A549 (cell line): ENCODE measurements around the gene COL7A1. TPM values are rescaled to one million over a fixed set of nuclear protein-coding genes. Genes with fewer than 3 reads are reported as not detected.

Source experiments
- ATAC-seq, 2 experiments: fragments of 200-7000 bp in 1 of 2; fragments of >200 bp in 1 of 2; cut with Nextera tagmentation in 1 of 2; cut with Tn5 transposase in 1 of 2; 3 replicates each; pipeline versions ENCODE4 v1.8.0 to v1.9.1; 2018 to 2020; ENCODE audit warnings: mild to moderate bottlenecking in 1 of 2, moderate library complexity in 1 of 2
- CTCF ChIA-PET: fragments of 300-600 bp; sonication (Branson Sonifier 250); formaldehyde crosslinking; extraction: SDS; loops from one replicate; lab custom pipeline; 2021; ENCODE audit warnings: antibody characterized with exemption, inconsistent platforms; lab: Yijun Ruan, JAX
- POLR2A ChIA-PET: fragments of 350-600 bp; formaldehyde crosslinking; extraction: SDS; loops from one replicate; lab custom pipeline; 2021; ENCODE audit warnings: antibody characterized with exemption, inconsistent platforms; lab: Yijun Ruan, JAX
- DNase-seq, 2 experiments: peaks; one replicate each; pipeline versions ENCODE4 v3.0.0 to v3.0.0-alpha.2; 2011 to 2016; ENCODE audit warnings: low read depth in 1 of 2, low spot score in 1 of 2
- FAIRE-seq: peaks from 2 replicates; lab custom pipeline; 2011; peaks lifted over from hg19 to GRCh38; lab: Jason Lieb, UNC
- H3K27ac ChIP-seq, 2 experiments: fragments of >200 bp; sonication (Bioruptor Twin); formaldehyde crosslinking; 3 replicates each; pipeline ENCODE4 v1.5.1; 2016 to 2017
- H3K4me1 ChIP-seq: fragments of >200 bp; sonication (Bioruptor Twin); formaldehyde crosslinking; 3 replicates; pipeline ENCODE4 v1.6.1; 2016
- H3K4me2 ChIP-seq: fragments of >200 bp; sonication (Bioruptor Twin); formaldehyde crosslinking; 3 replicates; pipeline ENCODE4 v1.6.1; 2016
- H3K4me3 ChIP-seq: fragments of >200 bp; sonication (Bioruptor Twin); formaldehyde crosslinking; 3 replicates; pipeline ENCODE4 v1.5.1; 2016
- H3K9me3 ChIP-seq: fragments of >200 bp; sonication (Bioruptor Twin); formaldehyde crosslinking; 3 replicates; pipeline ENCODE4 v1.6.1; 2016
- BCL3 ChIP-seq: fragments of >200 bp; sonication (Bioruptor Twin); formaldehyde crosslinking; IDR thresholded peaks from 3 replicates; pipeline ENCODE4 v1.6.1; 2016
- BHLHE40 ChIP-seq: IDR thresholded peaks from 2 replicates; pipeline ENCODE4 v1.6.1; 2012; ENCODE audit warnings: low read depth, low read length, inconsistent platforms
- CBX2 ChIP-seq: fragments of 200-600 bp; sonication (generic); IDR thresholded peaks from 2 replicates; pipeline ENCODE4 v1.6.1; 2016; ENCODE audit warnings: low read depth, mild to moderate bottlenecking, borderline replicate concordance
- CBX8 ChIP-seq: fragments of 200-600 bp; sonication (generic); IDR thresholded peaks from 2 replicates; pipeline ENCODE4 v1.6.1; 2016
- CHD2 ChIP-seq: fragments of 150-350 bp; IDR thresholded peaks from 2 replicates; pipeline ENCODE4 v1.6.1; 2014; ENCODE audit warnings: low read length; ENCODE audit not compliant: partially characterized antibody
- CTCF ChIP-seq: fragments of >200 bp; sonication (Bioruptor Twin); formaldehyde crosslinking; IDR thresholded peaks from 3 replicates; pipeline ENCODE4 v1.5.1; 2016
- E2F6 ChIP-seq: IDR thresholded peaks from 2 replicates; pipeline ENCODE4 v1.6.1; 2012; ENCODE audit warnings: low read depth, borderline replicate concordance
- EHF ChIP-seq: fragments of 250-450 bp; sonication (Bioruptor Pico); IDR thresholded peaks from 2 replicates; pipeline ENCODE4 v1.5.0; 2020; ENCODE audit warnings: mild to moderate bottlenecking
- ELK1 ChIP-seq: fragments of 150-350 bp; IDR thresholded peaks from 2 replicates; pipeline ENCODE4 v1.6.1; 2014; ENCODE audit warnings: low read depth, mild to moderate bottlenecking, low read length
- FOXS1 ChIP-seq: fragments of 250-450 bp; sonication (Bioruptor Pico); IDR thresholded peaks from 2 replicates; pipeline ENCODE4 v1.5.0; 2020; ENCODE audit warnings: mild to moderate bottlenecking, moderate library complexity
- HMGXB4 ChIP-seq: fragments of 250-450 bp; sonication (Bioruptor Pico); IDR thresholded peaks from 2 replicates; pipeline ENCODE4 v1.5.0; 2021; ENCODE audit warnings: mild to moderate bottlenecking, moderate library complexity, borderline replicate concordance
- HOXA7 ChIP-seq: fragments of 250-450 bp; sonication (Bioruptor Pico); IDR thresholded peaks from 2 replicates; pipeline ENCODE4 v1.5.0; 2020; ENCODE audit warnings: mild to moderate bottlenecking, moderate library complexity
- JUN ChIP-seq, 2 experiments: fragments of >200 bp; sonication (Bioruptor Twin); formaldehyde crosslinking; IDR thresholded peaks; 2 replicates in 1 of 2; 3 replicates in 1 of 2; pipeline ENCODE4 v1.6.1; 2016 to 2017
- KDM1A ChIP-seq: fragments of 200-600 bp; sonication (generic); IDR thresholded peaks from 2 replicates; pipeline ENCODE4 v1.6.1; 2016; ENCODE audit warnings: low read depth, mild to moderate bottlenecking
- KDM5A ChIP-seq: fragments of 200-600 bp; sonication (generic); IDR thresholded peaks from 2 replicates; pipeline ENCODE4 v1.6.1; 2016; ENCODE audit warnings: antibody characterized with exemption, mild to moderate bottlenecking
- MAFK ChIP-seq: fragments of 450-650 bp; IDR thresholded peaks from 2 replicates; pipeline ENCODE4 v1.6.1; 2014; ENCODE audit not compliant: partially characterized antibody
- MAX ChIP-seq: IDR thresholded peaks from 2 replicates; pipeline ENCODE4 v1.6.1; 2012
- MAZ ChIP-seq: fragments of 150-350 bp; IDR thresholded peaks from 2 replicates; pipeline ENCODE4 v1.6.1; 2014; ENCODE audit warnings: antibody characterized with exemption, low read depth, low read length, borderline replicate concordance
- MYC ChIP-seq: IDR thresholded peaks from 2 replicates; pipeline ENCODE4 v1.6.1; 2012; ENCODE audit warnings: mild to moderate bottlenecking, inconsistent platforms, low read length, improper control_type of control experiment, borderline replicate concordance
- NFE2L2 ChIP-seq: fragments of 150-350 bp; conservative IDR thresholded peaks from 2 replicates; pipeline ENCODE4 v1.6.1; 2014; ENCODE audit warnings: low read length
- NR3C1 ChIP-seq: fragments of >200 bp; sonication (Bioruptor Twin); formaldehyde crosslinking; IDR thresholded peaks from 3 replicates; pipeline ENCODE4 v1.6.1; 2017
- PHF8 ChIP-seq: fragments of 200-600 bp; sonication (generic); IDR thresholded peaks from 2 replicates; pipeline ENCODE4 v1.6.1; 2016; ENCODE audit warnings: low read depth, mild to moderate bottlenecking, antibody characterized with exemption, moderate library complexity, borderline replicate concordance
- POLR2A ChIP-seq: IDR thresholded peaks from 2 replicates; pipeline ENCODE4 v1.6.1; 2012; ENCODE audit warnings: mild to moderate bottlenecking, low read length
- POLR2AphosphoS2 ChIP-seq: conservative IDR thresholded peaks from 2 replicates; pipeline ENCODE4 v1.6.1; 2012; ENCODE audit warnings: low read length, improper control_type of control experiment, inconsistent platforms
- RAD21 ChIP-seq, 2 experiments: fragments of >200 bp in 1 of 2; sonication (Bioruptor Twin) in 1 of 2; formaldehyde crosslinking in 1 of 2; IDR thresholded peaks in 1 of 2; conservative IDR thresholded peaks in 1 of 2; 2 replicates in 1 of 2; 3 replicates in 1 of 2; pipeline ENCODE4 v1.6.1; 2012 to 2018; ENCODE audit warnings: inconsistent platforms in 1 of 2
- RARB ChIP-seq: fragments of 250-450 bp; sonication (Bioruptor Pico); IDR thresholded peaks from 2 replicates; pipeline ENCODE4 v1.8.0; 2021; ENCODE audit warnings: mild to moderate bottlenecking, moderate library complexity
- RCOR1 ChIP-seq: fragments of 150-350 bp; IDR thresholded peaks from 2 replicates; pipeline ENCODE4 v1.6.1; 2014; ENCODE audit warnings: antibody characterized with exemption, low read length, low read depth
- RFX5 ChIP-seq: fragments of 450-650 bp; IDR thresholded peaks from 2 replicates; pipeline ENCODE4 v1.7.1; 2014; ENCODE audit warnings: antibody characterized with exemption, mild to moderate bottlenecking, moderate library complexity
- SMC3 ChIP-seq: fragments of >200 bp; sonication (Bioruptor Twin); formaldehyde crosslinking; IDR thresholded peaks from 3 replicates; pipeline ENCODE4 v1.6.1; 2018; ENCODE audit warnings: inconsistent platforms
- ZC3H11A ChIP-seq: fragments of 450-650 bp; IDR thresholded peaks from 2 replicates; pipeline ENCODE4 v1.6.1; 2014; ENCODE audit warnings: antibody characterized with exemption, mild to moderate bottlenecking
- ZFP36 ChIP-seq: fragments of 450-650 bp; IDR thresholded peaks from 2 replicates; pipeline ENCODE4 v1.6.1; 2014; ENCODE audit warnings: borderline replicate concordance; ENCODE audit not compliant: partially characterized antibody
- ZSCAN20 ChIP-seq: fragments of 250-450 bp; sonication (Bioruptor Pico); IDR thresholded peaks from 2 replicates; pipeline ENCODE4 v1.8.0; 2022; ENCODE audit warnings: mild to moderate bottlenecking, moderate library complexity
- WGBS: methylation state at CpG from one replicate; pipeline ENCODE4 v1.1.6; 2017; ENCODE audit errors: missing lambda C conversion rate; 5-methylcytosine and 5-hydroxymethylcytosine counted together
- polyA plus RNA-seq, 4 experiments: library from polyadenylated mRNA; depleted of rRNA in 3 of 4; stranded (reverse); fragments of >200 nt; fragmentation: RNase III in 1 of 4; extraction: RNeasy Plus Mini Kit Qiagen cat#74134 plus additional on column Dnase treatment in 1 of 4; gene quantifications; 2 replicates in 3 of 4; 3 replicates in 1 of 4; pipeline ENCODE4 v1.2.3, GENCODE V29; 2011 to 2017

Gene COL7A1
- polyA plus RNA-seq, 2 of the 4 experiments (the other 2 are of a cell fraction) = 36.5 to 240 TPM

GRCh38 chr3:48612309-48612708 is 17.2 kb upstream of the COL7A1 start (continued):
- TF ChIP-seq POLR2AphosphoS2 (no peak), E2F6 (no peak), NR3C1 (no peak), PHF8 (no peak), ZFP36 (no peak), KDM1A (no peak), SMC3 (no peak)

- ATAC-seq (peak; percentile 98 to 100), DNase-seq (peak; percentile 77 to 92), FAIRE-seq (no peak)
- no peaks in the 10 kb centered on the region for H3K9me3 ChIP-seq
- ChIA-PET POLR2A (interaction anchor here (0.6 to 1.3 kb wide), 2 partner anchors 11 to 13 kb away, joined by 3 read pairs; no protein-coding TSS in a partner anchor), CTCF (interaction anchor here (0.6 to 2.7 kb wide), 7 partner anchors 8 to 50 kb away, joined by 3 to 13 read pairs (median 3); partner anchors contain the start of gene SLC26A6)
- peaks cover 19% of the 10 kb centered on the region for H3K4me1 ChIP-seq
- H3K27ac ChIP-seq = peak within 1 kb of the TSS; percentile 87 to 99
- H3K4me3 ChIP-seq = peak within 1 kb of the TSS; percentile 70
- H3K4me2 ChIP-seq = peak within 1 kb of the TSS; percentile 95
- 12% methylated on average over 24 of the region's 86 CpGs for WGBS
- TF ChIP-seq RAD21 (conservative IDR thresholded peaks at IDR 0.05 in 1 of 2, IDR thresholded peaks at IDR 0.05 in 1 of 2) (peak; percentile 32 to 45; a peak in 3 of 5 replicates), MAFK (peak; percentile 4), EHF (CRISPR knock-in tag) (no peak), CTCF (peak; percentile 44; the same call in 2 of the 3 replicates), POLR2A (peak; percentile 89), CBX2 (no peak), ELK1 (no peak), ZSCAN20 (CRISPR knock-in tag) (no peak), FOXS1 (CRISPR knock-in tag) (no peak), ZC3H11A (no peak), KDM5A (peak; percentile 86), RARB (CRISPR knock-in tag) (no peak), RFX5 (no peak), MYC (no peak), BHLHE40 (no peak), PHF8 (peak; percentile 74; the same call in 1 of the 2 replicates), NFE2L2 (no peak), HOXA7 (CRISPR knock-in tag) (no peak), CHD2 (no peak), JUN (IDR thresholded peaks at IDR 0.05) (peak in 1 of 2 experiments; percentile 71; a peak in 3 of 5 replicates), BCL3 (peak; percentile 28; the same call in 1 of the 3 replicates), HMGXB4 (no peak), MAZ (no peak), RCOR1 (no peak), MAX (peak; percentile 56; the same call in 1 of the 2 replicates), CBX8 (no peak), ZFP36 (no peak)
Observed at GRCh38 chr3:48609088-48610005, 14.2 kb upstream of the COL7A1 start, which contains the start of gene UQCRC1. Gene UQCRC1 (minus strand): TSS chr3:48609646. CDS start chr3:48609620, 26 bp downstream.
